Measurements from ENCODE around the gene KIF16B. TPM values are rescaled to one million over a fixed set of nuclear protein-coding genes. Genes with fewer than 3 reads are reported as not detected.

The KIF16B gene
- total and polyA plus RNA-seq, 2 of the 8 experiments (the other 6 are each of a cell fraction or from before 2014, with no cell fraction given): 3.0 to 9.2 TPM

DNA sequence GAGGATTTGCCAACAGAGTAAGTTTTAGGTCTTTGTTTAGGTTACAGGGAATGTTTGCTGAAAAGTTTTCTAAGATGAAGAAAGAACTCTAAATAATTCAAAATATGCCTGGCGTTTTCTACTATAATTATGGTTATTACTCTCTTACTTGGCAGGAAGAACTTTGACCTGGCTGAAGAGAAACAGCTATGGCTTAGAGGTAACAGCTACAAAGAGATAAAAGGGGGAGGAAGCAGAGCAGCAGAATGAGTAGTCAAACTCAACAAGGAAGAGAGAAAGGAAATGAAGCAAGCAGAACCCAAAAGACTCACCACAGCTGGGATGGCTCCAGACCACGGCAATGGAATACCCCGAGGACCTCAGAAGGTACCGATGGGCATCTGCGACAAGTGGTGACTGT is 95.6 kb downstream of the KIF16B start (continued):
- TF ChIP-seq, protein P1, sequence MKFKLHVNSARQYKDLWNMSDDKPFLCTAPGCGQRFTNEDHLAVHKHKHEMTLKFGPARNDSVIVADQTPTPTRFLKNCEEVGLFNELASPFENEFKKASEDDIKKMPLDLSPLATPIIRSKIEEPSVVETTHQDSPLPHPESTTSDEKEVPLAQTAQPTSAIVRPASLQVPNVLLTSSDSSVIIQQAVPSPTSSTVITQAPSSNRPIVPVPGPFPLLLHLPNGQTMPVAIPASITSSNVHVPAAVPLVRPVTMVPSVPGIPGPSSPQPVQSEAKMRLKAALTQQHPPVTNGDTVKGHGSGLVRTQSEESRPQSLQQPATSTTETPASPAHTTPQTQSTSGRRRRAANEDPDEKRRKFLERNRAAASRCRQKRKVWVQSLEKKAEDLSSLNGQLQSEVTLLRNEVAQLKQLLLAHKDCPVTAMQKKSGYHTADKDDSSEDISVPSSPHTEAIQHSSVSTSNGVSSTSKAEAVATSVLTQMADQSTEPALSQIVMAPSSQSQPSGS (IDR thresholded peaks at IDR 0.05; ENCODE audit: low read length): no peak
- TF ChIP-seq SIX5 (IDR thresholded peaks at IDR 0.05; ENCODE audit: low read depth, low read length): no peak
- TF ChIP-seq SIRT6 (IDR thresholded peaks at IDR 0.05; ENCODE audit: low read length): no peak
- TF ChIP-seq BCL11A (IDR thresholded peaks at IDR 0.05; ENCODE audit: low read depth in 2 of 2, low read length in 2 of 2): no peak
- TF ChIP-seq JUN (IDR thresholded peaks at IDR 0.05; ENCODE audit: low read depth, low read length): no peak
- TF ChIP-seq TAF7 (optimal IDR thresholded peaks at IDR 0.05; ENCODE audit: borderline replicate concordance, low read depth, low read length): no peak
- TF ChIP-seq ASH2L (IDR thresholded peaks at IDR 0.05; ENCODE audit: low read length): no peak

Data from H1 (cell line).